ENCODE data around the gene TNK2.

DNA sequence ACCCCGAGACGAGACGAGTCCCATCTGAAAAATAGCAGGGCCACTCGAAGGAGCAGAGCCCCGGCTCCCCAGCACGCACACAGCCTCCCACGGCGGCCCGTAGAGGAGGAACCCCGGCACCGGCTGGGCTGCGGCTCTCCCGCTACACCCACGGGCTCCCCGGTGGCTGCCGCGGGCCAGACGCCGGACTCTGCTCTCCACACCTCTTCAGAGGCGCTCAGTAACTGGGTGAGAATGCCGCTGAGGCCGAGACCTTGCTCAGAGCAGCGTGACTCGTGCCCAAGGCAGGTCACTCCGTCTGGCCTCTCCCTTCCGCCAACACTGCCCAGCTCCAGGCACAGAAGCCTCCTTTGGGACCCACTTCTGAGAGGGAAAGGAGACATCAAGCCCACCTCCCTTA is 34.4 kb downstream of the TNK2 start:
- TF ChIP-seq, protein P1, sequence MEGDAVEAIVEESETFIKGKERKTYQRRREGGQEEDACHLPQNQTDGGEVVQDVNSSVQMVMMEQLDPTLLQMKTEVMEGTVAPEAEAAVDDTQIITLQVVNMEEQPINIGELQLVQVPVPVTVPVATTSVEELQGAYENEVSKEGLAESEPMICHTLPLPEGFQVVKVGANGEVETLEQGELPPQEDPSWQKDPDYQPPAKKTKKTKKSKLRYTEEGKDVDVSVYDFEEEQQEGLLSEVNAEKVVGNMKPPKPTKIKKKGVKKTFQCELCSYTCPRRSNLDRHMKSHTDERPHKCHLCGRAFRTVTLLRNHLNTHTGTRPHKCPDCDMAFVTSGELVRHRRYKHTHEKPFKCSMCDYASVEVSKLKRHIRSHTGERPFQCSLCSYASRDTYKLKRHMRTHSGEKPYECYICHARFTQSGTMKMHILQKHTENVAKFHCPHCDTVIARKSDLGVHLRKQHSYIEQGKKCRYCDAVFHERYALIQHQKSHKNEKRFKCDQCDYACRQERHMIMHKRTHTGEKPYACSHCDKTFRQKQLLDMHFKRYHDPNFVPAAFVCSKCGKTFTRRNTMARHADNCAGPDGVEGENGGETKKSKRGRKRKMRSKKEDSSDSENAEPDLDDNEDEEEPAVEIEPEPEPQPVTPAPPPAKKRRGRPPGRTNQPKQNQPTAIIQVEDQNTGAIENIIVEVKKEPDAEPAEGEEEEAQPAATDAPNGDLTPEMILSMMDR (IDR thresholded peaks at IDR 0.05): no peak
- TF ChIP-seq POLR2AphosphoS5 (IDR thresholded peaks at IDR 0.05; ENCODE audit: low read depth, low read length): no peak
- TF ChIP-seq, protein P2, sequence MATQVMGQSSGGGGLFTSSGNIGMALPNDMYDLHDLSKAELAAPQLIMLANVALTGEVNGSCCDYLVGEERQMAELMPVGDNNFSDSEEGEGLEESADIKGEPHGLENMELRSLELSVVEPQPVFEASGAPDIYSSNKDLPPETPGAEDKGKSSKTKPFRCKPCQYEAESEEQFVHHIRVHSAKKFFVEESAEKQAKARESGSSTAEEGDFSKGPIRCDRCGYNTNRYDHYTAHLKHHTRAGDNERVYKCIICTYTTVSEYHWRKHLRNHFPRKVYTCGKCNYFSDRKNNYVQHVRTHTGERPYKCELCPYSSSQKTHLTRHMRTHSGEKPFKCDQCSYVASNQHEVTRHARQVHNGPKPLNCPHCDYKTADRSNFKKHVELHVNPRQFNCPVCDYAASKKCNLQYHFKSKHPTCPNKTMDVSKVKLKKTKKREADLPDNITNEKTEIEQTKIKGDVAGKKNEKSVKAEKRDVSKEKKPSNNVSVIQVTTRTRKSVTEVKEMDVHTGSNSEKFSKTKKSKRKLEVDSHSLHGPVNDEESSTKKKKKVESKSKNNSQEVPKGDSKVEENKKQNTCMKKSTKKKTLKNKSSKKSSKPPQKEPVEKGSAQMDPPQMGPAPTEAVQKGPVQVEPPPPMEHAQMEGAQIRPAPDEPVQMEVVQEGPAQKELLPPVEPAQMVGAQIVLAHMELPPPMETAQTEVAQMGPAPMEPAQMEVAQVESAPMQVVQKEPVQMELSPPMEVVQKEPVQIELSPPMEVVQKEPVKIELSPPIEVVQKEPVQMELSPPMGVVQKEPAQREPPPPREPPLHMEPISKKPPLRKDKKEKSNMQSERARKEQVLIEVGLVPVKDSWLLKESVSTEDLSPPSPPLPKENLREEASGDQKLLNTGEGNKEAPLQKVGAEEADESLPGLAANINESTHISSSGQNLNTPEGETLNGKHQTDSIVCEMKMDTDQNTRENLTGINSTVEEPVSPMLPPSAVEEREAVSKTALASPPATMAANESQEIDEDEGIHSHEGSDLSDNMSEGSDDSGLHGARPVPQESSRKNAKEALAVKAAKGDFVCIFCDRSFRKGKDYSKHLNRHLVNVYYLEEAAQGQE (IDR thresholded peaks at IDR 0.05; ENCODE audit: insufficient read depth in 1 of 2, low read depth in 2 of 2, low read length in 1 of 2): no peak
- no peak for TF ChIP-seq SIN3A (IDR thresholded peaks at IDR 0.05; ENCODE audit: borderline replicate concordance, insufficient read depth, low read depth, low read length)

All from Panc1 (cell line).